Endothelial cell of umbilical vein (primary cell): ENCODE results near the gene VAV3.

ENCODE experiments used
- EZH2 ChIP-seq: IDR thresholded peaks from 2 replicates; pipeline ENCODE4 v1.6.1; 2012; ENCODE audit warnings: borderline replicate concordance, low read depth, mild to moderate bottlenecking, moderate library complexity, low read length, inconsistent platforms; ENCODE audit not compliant: severe bottlenecking
- FOS ChIP-seq: IDR thresholded peaks from 2 replicates; pipeline ENCODE4 v1.6.1; 2011; ENCODE audit warnings: mild to moderate bottlenecking, low read length, moderate library complexity, borderline replicate concordance; ENCODE audit not compliant: insufficient read depth
- GATA2 ChIP-seq: IDR thresholded peaks from 2 replicates; pipeline ENCODE4 v1.7.0; 2011; ENCODE audit warnings: low read depth, mild to moderate bottlenecking, moderate library complexity, mixed read lengths, low read length; ENCODE audit not compliant: insufficient read length, insufficient read depth
- JUN ChIP-seq: IDR thresholded peaks from 2 replicates; pipeline ENCODE4 v1.6.1; 2011; ENCODE audit warnings: borderline replicate concordance, low read depth; ENCODE audit not compliant: insufficient read length, insufficient read depth
- MYC ChIP-seq: IDR thresholded peaks from one replicate; pipeline ENCODE4 v1.6.1; 2011; ENCODE audit warnings: mild to moderate bottlenecking, low read depth, low read length
- POLR2A ChIP-seq: IDR thresholded peaks from 2 replicates; pipeline ENCODE4 v1.6.1; 2012; ENCODE audit warnings: low read depth, mild to moderate bottlenecking, control low read depth, low read length
- POLR2AphosphoS5 ChIP-seq: IDR thresholded peaks from 2 replicates; pipeline ENCODE4 v1.6.1; 2012; ENCODE audit warnings: low read depth, mild to moderate bottlenecking, control low read depth, low read length, moderate library complexity; ENCODE audit not compliant: insufficient read depth
- TF ChIP-seq, protein P1 (sequence below), 2 donors: IDR thresholded peaks; 1 replicate in 1 of 2; 2 replicates in 1 of 2; pipeline ENCODE4 v1.5.1; 2011; ENCODE audit warnings: low read length in 2 of 2, mild to moderate bottlenecking in 2 of 2, moderate library complexity in 2 of 2, control low read depth in 1 of 2, inconsistent platforms in 1 of 2, low read depth in 1 of 2; ENCODE audit not compliant: insufficient read depth in 1 of 2; ENCODE audit errors: extremely low read depth in 1 of 2
- TF ChIP-seq, protein P2 (sequence below): IDR thresholded peaks from 2 replicates; pipeline ENCODE4 v1.6.1; 2011; ENCODE audit not compliant: insufficient read depth, insufficient read length

DNA sequence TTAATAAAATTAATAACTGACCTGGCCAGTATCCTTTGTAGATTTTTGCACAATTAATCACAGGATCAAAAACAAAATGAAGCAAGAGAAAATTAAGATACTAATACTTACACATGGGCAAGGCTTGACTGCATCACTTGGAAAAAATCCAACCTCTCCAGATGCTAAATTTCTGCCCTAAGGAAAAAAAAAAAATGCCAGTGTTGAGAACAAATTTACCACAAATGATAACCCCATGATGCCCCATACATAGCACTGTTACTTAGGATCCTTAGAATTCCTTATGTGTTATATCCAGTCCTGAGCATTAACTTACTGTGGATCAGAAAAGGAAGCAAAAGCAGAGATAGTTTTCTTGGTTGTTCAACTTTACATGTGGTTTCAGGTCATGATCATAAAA is 347.5 kb downstream of the VAV3 start:
- no peak for TF ChIP-seq POLR2AphosphoS5
- no peak for TF ChIP-seq POLR2A
- TF ChIP-seq, protein P1, sequence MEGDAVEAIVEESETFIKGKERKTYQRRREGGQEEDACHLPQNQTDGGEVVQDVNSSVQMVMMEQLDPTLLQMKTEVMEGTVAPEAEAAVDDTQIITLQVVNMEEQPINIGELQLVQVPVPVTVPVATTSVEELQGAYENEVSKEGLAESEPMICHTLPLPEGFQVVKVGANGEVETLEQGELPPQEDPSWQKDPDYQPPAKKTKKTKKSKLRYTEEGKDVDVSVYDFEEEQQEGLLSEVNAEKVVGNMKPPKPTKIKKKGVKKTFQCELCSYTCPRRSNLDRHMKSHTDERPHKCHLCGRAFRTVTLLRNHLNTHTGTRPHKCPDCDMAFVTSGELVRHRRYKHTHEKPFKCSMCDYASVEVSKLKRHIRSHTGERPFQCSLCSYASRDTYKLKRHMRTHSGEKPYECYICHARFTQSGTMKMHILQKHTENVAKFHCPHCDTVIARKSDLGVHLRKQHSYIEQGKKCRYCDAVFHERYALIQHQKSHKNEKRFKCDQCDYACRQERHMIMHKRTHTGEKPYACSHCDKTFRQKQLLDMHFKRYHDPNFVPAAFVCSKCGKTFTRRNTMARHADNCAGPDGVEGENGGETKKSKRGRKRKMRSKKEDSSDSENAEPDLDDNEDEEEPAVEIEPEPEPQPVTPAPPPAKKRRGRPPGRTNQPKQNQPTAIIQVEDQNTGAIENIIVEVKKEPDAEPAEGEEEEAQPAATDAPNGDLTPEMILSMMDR (IDR thresholded peaks at IDR 0.05; ENCODE audit: extremely low read depth in 1 of 2, insufficient read depth in 1 of 2, low read depth in 1 of 2, low read length in 2 of 2): no peak
- no peak for TF ChIP-seq FOS
- TF ChIP-seq JUN: no peak
- TF ChIP-seq EZH2: no peak
- no peak for TF ChIP-seq MYC
- TF ChIP-seq, protein P2, sequence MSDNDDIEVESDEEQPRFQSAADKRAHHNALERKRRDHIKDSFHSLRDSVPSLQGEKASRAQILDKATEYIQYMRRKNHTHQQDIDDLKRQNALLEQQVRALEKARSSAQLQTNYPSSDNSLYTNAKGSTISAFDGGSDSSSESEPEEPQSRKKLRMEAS: no peak
- no peak for TF ChIP-seq GATA2
